ENCODE measurements around the gene TMEM117. TPM values are rescaled to one million over a fixed set of nuclear protein-coding genes. Genes with fewer than 3 reads are reported as not detected.
A peak's percentile ranks its signal among the peaks of the same experiment; 100 is the strongest.

The TMEM117 gene
- polyA plus RNA-seq, 1 donor (not counting 4 experiments of a cell fraction or from before 2014, with no cell fraction given), result 8.5 TPM

- H3K27me3 ChIP-seq (ENCODE audit: control insufficient read depth, extremely low read depth, insufficient read depth, low read length), result no peaks in the 10 kb centered on the region
- FAIRE-seq, result no peak
- no peaks in the 10 kb centered on the region for H3K9me3 ChIP-seq (ENCODE audit: control insufficient read depth, low read depth, low read length)
- H3K9ac ChIP-seq (ENCODE audit: control insufficient read depth, extremely low read depth, insufficient read depth, low read length), result no peak overlapping the region
- no peak overlapping the region for H3K4me2 ChIP-seq (ENCODE audit: control insufficient read depth, extremely low read depth, insufficient read depth, low read depth, low read length)
- no peaks in the 10 kb centered on the region for H3K9me1 ChIP-seq (ENCODE audit: control insufficient read depth, extremely low read depth, insufficient read depth, low read length)
- TF ChIP-seq CTCF (optimal IDR thresholded peaks at IDR 0.05 in 1 of 3, IDR thresholded peaks at IDR 0.05 in 1 of 3, conservative IDR thresholded peaks at IDR 0.05 in 1 of 3; ENCODE audit: extremely low read depth in 1 of 3, insufficient read depth in 2 of 3, low read length in 3 of 3) (no peak), EZH2 (IDR thresholded peaks at IDR 0.05; ENCODE audit: low read length) (no peak)
- no peaks in the 10 kb centered on the region for H3K36me3 ChIP-seq (ENCODE audit: control insufficient read depth in 2 of 2, extremely low read depth in 1 of 2, insufficient read depth in 2 of 2, low read length in 2 of 2)
- no peak overlapping the region for H2AFZ ChIP-seq (ENCODE audit: control insufficient read depth, low read length)
- no peak overlapping the region for H3K4me3 ChIP-seq (ENCODE audit: control insufficient read depth in 2 of 3, extremely low read depth in 1 of 3, insufficient read depth in 2 of 3, low read depth in 1 of 3, low read length in 3 of 3)
- dilution Hi-C loops (cut with MboI; ENCODE audit: extremely low pct_ligation_motif_present, low sequenced_read_pairs), result no loop called here
- no peak overlapping the region for H3K27ac ChIP-seq (ENCODE audit: control insufficient read depth, insufficient read depth, low read length)
- H3K4me1 ChIP-seq (ENCODE audit: control insufficient read depth, extremely low read depth, insufficient read depth, low read length), result no peaks in the 10 kb centered on the region
- H4K20me1 ChIP-seq (ENCODE audit: control insufficient read depth, extremely low read depth, insufficient read depth, low read length), result no peaks in the 10 kb centered on the region
- DNase-seq (ENCODE audit: low read depth, low spot score), result no peak
- H3K79me2 ChIP-seq (ENCODE audit: control insufficient read depth, insufficient read depth, low read length), result no peaks in the 10 kb centered on the region
These were observed 146.7 kb downstream of the TMEM117 start for GRCh38 chr12:43982544-43982943.

- no peak overlapping the region for H3K27ac ChIP-seq (ENCODE audit: control insufficient read depth, insufficient read depth, low read length)
- H2AFZ ChIP-seq (ENCODE audit: control insufficient read depth, low read length), result no peak overlapping the region
- H3K4me3 ChIP-seq (ENCODE audit: control insufficient read depth in 2 of 3, extremely low read depth in 1 of 3, insufficient read depth in 2 of 3, low read depth in 1 of 3, low read length in 3 of 3), result peak overlapping the region in 2 of 3 experiments; percentile 4 to 9
- H3K4me1 ChIP-seq (ENCODE audit: control insufficient read depth, extremely low read depth, insufficient read depth, low read length), result peaks cover 10% of the 10 kb centered on the region
- peak overlapping the region; percentile 50 for H3K4me2 ChIP-seq (ENCODE audit: control insufficient read depth, extremely low read depth, insufficient read depth, low read depth, low read length)
- no peaks in the 10 kb centered on the region for H3K27me3 ChIP-seq (ENCODE audit: control insufficient read depth, extremely low read depth, insufficient read depth, low read length)
- FAIRE-seq (peak; percentile 36), DNase-seq (ENCODE audit: low read depth, low spot score) (no peak)
- H3K36me3 ChIP-seq (ENCODE audit: control insufficient read depth in 2 of 2, extremely low read depth in 1 of 2, insufficient read depth in 2 of 2, low read length in 2 of 2), result no peaks in the 10 kb centered on the region
- dilution Hi-C loops (cut with MboI; ENCODE audit: extremely low pct_ligation_motif_present, low sequenced_read_pairs), result no loop called here
- TF ChIP-seq EZH2 (IDR thresholded peaks at IDR 0.05; ENCODE audit: low read length) (no peak), CTCF (optimal IDR thresholded peaks at IDR 0.05 in 1 of 3, IDR thresholded peaks at IDR 0.05 in 1 of 3, conservative IDR thresholded peaks at IDR 0.05 in 1 of 3; ENCODE audit: extremely low read depth in 1 of 3, insufficient read depth in 2 of 3, low read length in 3 of 3) (no peak)
- H4K20me1 ChIP-seq (ENCODE audit: control insufficient read depth, extremely low read depth, insufficient read depth, low read length), result no peaks in the 10 kb centered on the region
- H3K9me1 ChIP-seq (ENCODE audit: control insufficient read depth, extremely low read depth, insufficient read depth, low read length), result no peaks in the 10 kb centered on the region
- H3K9ac ChIP-seq (ENCODE audit: control insufficient read depth, extremely low read depth, insufficient read depth, low read length), result no peak overlapping the region
- H3K79me2 ChIP-seq (ENCODE audit: control insufficient read depth, insufficient read depth, low read length), result no peaks in the 10 kb centered on the region
- H3K9me3 ChIP-seq (ENCODE audit: control insufficient read depth, low read depth, low read length), result no peaks in the 10 kb centered on the region
These were observed 153.1 kb downstream of the TMEM117 start for GRCh38 chr12:43988838-43989560.

Data from keratinocyte (primary cell).